HEK293T (cell line): ENCODE data around the gene DDX10.
"Not testable (repeated sequence)": the region's sequence is repeated elsewhere in the genome, so short reads cannot be mapped to it uniquely, and the experiment has no call there.

Experiments used
- BHLHE40 ChIP-seq: fragments of 450-650 bp; IDR thresholded peaks from 2 replicates; pipeline ENCODE4 v1.6.1; 2016; ENCODE audit warnings: mild to moderate bottlenecking, moderate library complexity, borderline replicate concordance
- ELF4 ChIP-seq: fragments of 450-650 bp; IDR thresholded peaks from 2 replicates; pipeline ENCODE4 v1.6.1; 2017; ENCODE audit warnings: antibody characterized with exemption

DNA sequence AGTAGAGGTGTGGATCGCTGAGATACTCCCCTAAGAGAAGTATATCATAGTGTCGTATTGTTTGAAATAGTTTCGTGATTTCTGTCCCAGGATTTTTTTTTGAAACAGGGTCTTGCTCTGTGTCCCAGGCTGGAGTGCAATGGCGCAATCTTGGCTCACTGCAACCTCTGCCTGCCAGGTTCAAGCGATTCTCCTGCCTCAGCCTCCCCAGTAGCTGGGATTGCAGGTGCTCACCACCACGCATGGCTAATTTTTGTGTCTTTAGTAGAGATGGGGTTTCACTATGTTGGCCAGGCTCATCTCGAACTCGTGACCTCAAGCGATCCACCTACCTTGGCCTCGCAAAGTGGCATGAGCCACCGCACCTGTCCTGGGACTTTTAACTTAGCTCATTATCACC lies 159.1 kb downstream of the DDX10 start:
- not testable (repeated sequence) for TF ChIP-seq BHLHE40, ELF4
